Lower leg skin (tissue), 4 donors: ENCODE results near the gene TPM3. TPM values are rescaled to one million over a fixed set of nuclear protein-coding genes. Genes with fewer than 3 reads are reported as not detected.

Experiments
- DNase-seq, 2 donors: peaks; one replicate each; pipeline ENCODE4 v3.0.0-alpha.2; 2019; ENCODE audit warnings: low spot score in 2 of 2
- H3K4me3 ChIP-seq: fragments of 200-600 bp; sonication (generic); 2 replicates; pipeline ENCODE4 v1.5.1; 2017; ENCODE audit warnings: mild to moderate bottlenecking, low read depth; ENCODE audit not compliant: poor library complexity, severe bottlenecking
- POLR2A ChIP-seq, 2 donors: fragments of 450-650 bp; IDR thresholded peaks; one replicate each; pipeline ENCODE4 v1.6.1; 2016 to 2017; ENCODE audit warnings: antibody characterized with exemption in 2 of 2, mild to moderate bottlenecking in 1 of 2, moderate library complexity in 1 of 2
- WGBS, 2 donors: methylation state at CpG; one replicate each; pipeline ENCODE4 v1.1.5; 2018; 5-methylcytosine and 5-hydroxymethylcytosine counted together
- intact Hi-C: fragments of 100-400 bp; cut with DNase I; formaldehyde crosslinking; loops from one replicate; pipeline ENCODE4 v1.15.0; 2023; ENCODE audit warnings: low total_unique reads
- total RNA-seq, 4 donors: library from RNA; depleted of rRNA; stranded (reverse); fragments of >200 nt; gene quantifications; one replicate each; pipeline ENCODE4 v1.1.0, GENCODE V29; 2016
- TF ChIP-seq, protein P1 (sequence below), 3 donors: fragments of 450-650 bp; IDR thresholded peaks; one replicate each; pipeline ENCODE4 v1.5.1; 2016; ENCODE audit warnings: antibody characterized with exemption in 3 of 3, mild to moderate bottlenecking in 3 of 3, moderate library complexity in 2 of 3

Gene TPM3
- total RNA-seq: 100 to 1,000 TPM; 119 to 226 (median 181) TPM

DNA sequence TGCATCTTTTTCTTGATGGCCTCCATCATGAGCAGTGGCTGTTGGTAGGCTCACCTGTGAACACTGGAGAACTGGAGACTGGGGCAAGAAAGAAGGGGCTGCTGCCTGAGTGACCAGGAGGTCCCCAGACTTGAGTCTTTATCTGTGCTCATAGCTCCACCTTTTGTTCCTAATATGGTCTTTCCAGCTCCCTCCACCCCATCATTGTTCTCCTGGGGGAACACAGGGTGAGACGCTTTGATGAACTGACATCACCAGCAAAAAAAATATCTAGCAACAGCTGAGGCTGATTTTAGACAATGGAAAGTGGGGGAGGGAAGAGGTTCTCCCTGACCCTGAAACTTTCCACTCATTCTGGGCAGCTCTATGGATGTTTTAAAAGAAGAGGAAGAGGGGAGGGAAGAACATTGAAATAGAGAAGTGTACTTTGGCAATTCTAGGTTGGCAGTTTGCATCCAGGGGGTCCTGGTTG lies at the start of gene TPM3:
TSS of gene TPM3 (minus strand) at position 111 of the 472 bp plus-strand sequence. CDS start at position 29, 82 bp downstream.
- 29 to 39% methylated on average over 1 of the region's 1 CpG for WGBS, 2 donors
- TF ChIP-seq, protein P1, sequence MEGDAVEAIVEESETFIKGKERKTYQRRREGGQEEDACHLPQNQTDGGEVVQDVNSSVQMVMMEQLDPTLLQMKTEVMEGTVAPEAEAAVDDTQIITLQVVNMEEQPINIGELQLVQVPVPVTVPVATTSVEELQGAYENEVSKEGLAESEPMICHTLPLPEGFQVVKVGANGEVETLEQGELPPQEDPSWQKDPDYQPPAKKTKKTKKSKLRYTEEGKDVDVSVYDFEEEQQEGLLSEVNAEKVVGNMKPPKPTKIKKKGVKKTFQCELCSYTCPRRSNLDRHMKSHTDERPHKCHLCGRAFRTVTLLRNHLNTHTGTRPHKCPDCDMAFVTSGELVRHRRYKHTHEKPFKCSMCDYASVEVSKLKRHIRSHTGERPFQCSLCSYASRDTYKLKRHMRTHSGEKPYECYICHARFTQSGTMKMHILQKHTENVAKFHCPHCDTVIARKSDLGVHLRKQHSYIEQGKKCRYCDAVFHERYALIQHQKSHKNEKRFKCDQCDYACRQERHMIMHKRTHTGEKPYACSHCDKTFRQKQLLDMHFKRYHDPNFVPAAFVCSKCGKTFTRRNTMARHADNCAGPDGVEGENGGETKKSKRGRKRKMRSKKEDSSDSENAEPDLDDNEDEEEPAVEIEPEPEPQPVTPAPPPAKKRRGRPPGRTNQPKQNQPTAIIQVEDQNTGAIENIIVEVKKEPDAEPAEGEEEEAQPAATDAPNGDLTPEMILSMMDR (IDR thresholded peaks at IDR 0.05): no peak
- TF ChIP-seq POLR2A (IDR thresholded peaks at IDR 0.05): no peak
- no peak for DNase-seq
- no peak within 1 kb of the TSS for H3K4me3 ChIP-seq
- intact Hi-C loops: no loop called here

DNA sequence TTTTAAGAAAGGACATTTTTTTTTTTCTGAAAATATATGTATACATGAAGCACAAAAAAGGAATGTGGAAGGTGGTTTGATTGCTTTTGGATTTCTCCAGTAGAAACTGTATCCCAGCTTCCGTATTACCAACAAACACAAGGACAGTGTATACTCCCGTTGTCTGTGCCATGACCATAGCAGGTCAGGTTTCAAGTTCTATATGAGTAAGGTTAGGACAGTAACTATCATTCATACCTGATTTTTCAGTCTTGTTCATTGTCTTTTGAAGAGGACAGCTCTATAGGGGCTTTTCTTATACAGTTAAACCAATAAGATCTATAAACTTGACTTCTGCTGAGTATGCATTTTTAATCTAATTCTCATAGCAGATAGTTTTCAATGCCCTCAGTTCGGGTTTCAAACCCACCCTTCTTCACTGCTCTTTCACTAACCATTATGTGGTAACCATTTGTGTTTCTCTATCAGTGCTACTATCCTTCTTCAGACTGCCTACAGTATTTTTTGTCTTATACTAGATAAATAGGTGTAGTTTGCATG lies 48.5 kb upstream of the TPM3 start:
- no peak for DNase-seq
- intact Hi-C loops: no loop called here
- H3K4me3 ChIP-seq: no peak overlapping the region
- TF ChIP-seq, protein P1 (IDR thresholded peaks at IDR 0.05): no peak
- no peak for TF ChIP-seq POLR2A (IDR thresholded peaks at IDR 0.05)
- WGBS, 2 donors: 91 to 94% methylated on average over 3 of the region's 3 CpGs

DNA sequence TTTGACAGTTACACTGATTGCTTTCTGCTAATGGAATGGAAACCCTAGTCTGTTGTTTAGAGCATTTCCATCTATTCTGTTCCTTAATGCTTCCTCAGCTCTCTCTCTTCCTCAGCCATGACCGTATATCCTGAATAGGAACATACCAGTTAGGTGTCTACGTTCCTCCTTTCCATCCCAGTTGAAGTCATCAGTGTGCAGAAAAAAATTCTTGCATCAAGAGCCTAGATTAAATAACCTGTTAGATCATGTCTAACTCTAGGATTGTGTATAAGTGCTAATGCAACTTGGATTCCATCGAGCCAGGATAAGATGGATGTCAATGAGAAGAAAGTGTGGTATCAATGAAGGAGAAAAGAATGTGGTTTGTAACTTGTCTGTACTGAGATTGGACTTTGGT lies 47.6 kb upstream of the TPM3 start:
- intact Hi-C loops: no loop called here
- 79 to 82% methylated on average over 3 of the region's 3 CpGs for WGBS, 2 donors
- DNase-seq: no peak
- H3K4me3 ChIP-seq: no peak overlapping the region
- TF ChIP-seq, protein P1 (IDR thresholded peaks at IDR 0.05): no peak
- no peak for TF ChIP-seq POLR2A (IDR thresholded peaks at IDR 0.05)

DNA sequence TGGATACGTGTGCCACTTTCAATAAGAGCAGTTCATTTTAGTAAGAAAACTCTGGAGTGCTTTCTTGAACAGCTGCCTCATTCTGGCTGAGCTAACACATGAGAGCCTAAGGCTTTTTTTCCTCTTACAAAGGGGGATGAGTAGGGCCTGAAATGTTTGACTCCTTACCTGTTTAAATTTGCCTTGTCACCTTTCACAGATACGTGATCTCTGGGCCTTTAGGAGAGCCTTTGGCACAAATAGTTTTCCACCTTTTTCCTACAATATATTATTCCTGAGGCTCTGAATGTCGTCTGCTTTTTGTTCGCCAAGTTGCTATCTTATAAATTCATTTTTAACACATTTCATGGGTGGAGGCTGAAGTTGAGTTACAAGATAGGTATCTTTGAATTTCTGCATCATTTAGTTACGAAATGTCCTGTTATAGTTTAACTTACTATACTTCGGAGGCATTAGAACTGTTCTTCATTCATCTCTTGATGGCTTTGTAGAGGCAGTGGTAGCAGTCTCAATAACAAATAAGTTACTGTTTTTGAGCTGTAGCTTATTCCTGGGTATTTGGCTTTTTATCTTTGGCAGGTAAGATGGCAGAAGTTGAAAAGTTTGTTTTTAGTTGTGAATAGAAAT lies 46.1 kb upstream of the TPM3 start:
- WGBS, 2 donors: 92% methylated on average over 6 of the region's 6 CpGs
- DNase-seq: no peak
- no peak overlapping the region for H3K4me3 ChIP-seq
- TF ChIP-seq POLR2A (IDR thresholded peaks at IDR 0.05): no peak
- TF ChIP-seq, protein P1 (IDR thresholded peaks at IDR 0.05): no peak
- intact Hi-C loops: no loop called here

DNA sequence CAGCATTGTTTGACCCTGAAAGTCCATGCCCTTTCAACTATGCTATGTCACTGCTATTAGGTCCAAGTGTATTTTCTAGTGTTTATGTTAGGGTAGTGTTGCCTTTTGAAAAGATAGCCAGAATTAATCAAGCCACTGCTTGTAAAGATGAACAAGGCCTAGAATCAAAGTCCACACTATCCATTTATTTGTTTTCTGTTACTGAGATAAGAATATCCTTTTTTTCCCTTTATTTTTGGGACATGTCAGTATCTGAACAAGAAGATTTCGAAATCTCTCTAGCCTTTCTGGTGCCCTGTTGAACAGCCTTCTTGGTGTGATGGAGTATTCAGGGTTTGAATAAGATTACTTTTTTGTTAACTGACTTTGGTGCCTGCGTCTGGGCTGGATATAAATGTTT lies 45.5 kb upstream of the TPM3 start:
- intact Hi-C loops: no loop called here
- DNase-seq: no peak
- TF ChIP-seq, protein P1 (IDR thresholded peaks at IDR 0.05): no peak
- TF ChIP-seq POLR2A (IDR thresholded peaks at IDR 0.05): no peak
- H3K4me3 ChIP-seq: no peak overlapping the region
- 96% methylated on average over 2 of the region's 2 CpGs for WGBS, 2 donors
